ENCODE measurements around the gene RGS12.

Gene RGS12

GRCh38 chr4:3311489-3312171, 18.8 kb downstream of the RGS12 start:
- DNase-seq = no peak

GRCh38 chr4:3312362-3312761, 19.5 kb downstream of the RGS12 start:
- no peak for DNase-seq

- no peak for DNase-seq
Measured at GRCh38 chr4:3313139-3313538, 20.3 kb downstream of the RGS12 start.

GRCh38 chr4:3313556-3314228, 20.9 kb downstream of the RGS12 start:
- DNase-seq = no peak

GRCh38 chr4:3314706-3315260, 22.0 kb downstream of the RGS12 start:
- DNase-seq = no peak

- no peak for DNase-seq
Measured at GRCh38 chr4:3315566-3315965, 22.7 kb downstream of the RGS12 start.

- DNase-seq = no peak
Measured at GRCh38 chr4:3316146-3316545, 23.3 kb downstream of the RGS12 start.

- no peak for DNase-seq
Measured at GRCh38 chr4:3317011-3317655, 24.3 kb downstream of the RGS12 start.

- no peak for DNase-seq
Measured at GRCh38 chr4:3317656-3318211, 24.9 kb downstream of the RGS12 start.

GRCh38 chr4:3318561-3319021, 25.8 kb downstream of the RGS12 start:
- DNase-seq = no peak

GRCh38 chr4:3320361-3321023, 27.7 kb downstream of the RGS12 start:
- no peak for DNase-seq

- no peak for DNase-seq
Measured at GRCh38 chr4:3321295-3321889, 28.6 kb downstream of the RGS12 start.

GRCh38 chr4:3322059-3322550, 29.3 kb downstream of the RGS12 start:
- DNase-seq = peak; percentile 42 to 46

- DNase-seq = no peak
Measured at GRCh38 chr4:3323071-3323481, 30.3 kb downstream of the RGS12 start.

- DNase-seq = no peak
Measured at GRCh38 chr4:3324093-3324815, 31.4 kb downstream of the RGS12 start.

- DNase-seq = no peak
Measured at GRCh38 chr4:3328814-3329663, 36.2 kb downstream of the RGS12 start.

GRCh38 chr4:3329887-3330286, 37.1 kb downstream of the RGS12 start:
- DNase-seq = no peak

- no peak for DNase-seq
Measured at GRCh38 chr4:3330707-3331106, 37.9 kb downstream of the RGS12 start.

GRCh38 chr4:3331511-3332394, 38.9 kb downstream of the RGS12 start:
- DNase-seq = no peak

Data from hippocampal formation (tissue), 2 donors.